ENCODE measurements around the gene ERAS.

ERAS gene

GRCh38 chrX:48789366-48790220 lies 36.7 kb upstream of the ERAS start:
- TF ChIP-seq CTCF (IDR thresholded peaks at IDR 0.05; ENCODE audit: low read depth, low read length): no peak
- DNase-seq (ENCODE audit: low read depth, low spot score): no peak
- in situ Hi-C loops (cut with HindIII; ENCODE audit: low sequenced_read_pairs): no loop called here
- H3K4me3 ChIP-seq (ENCODE audit: low read depth, low read length): no peak overlapping the region

GRCh38 chrX:48790477-48790876 lies 35.8 kb upstream of the ERAS start:
- DNase-seq (ENCODE audit: low read depth, low spot score): no peak
- no peak overlapping the region for H3K4me3 ChIP-seq (ENCODE audit: low read depth, low read length)
- in situ Hi-C loops (cut with HindIII; ENCODE audit: low sequenced_read_pairs): no loop called here
- TF ChIP-seq CTCF (IDR thresholded peaks at IDR 0.05; ENCODE audit: low read depth, low read length): no peak

GRCh38 chrX:48791063-48791820 lies 35.1 kb upstream of the ERAS start:
- no peak for TF ChIP-seq CTCF (IDR thresholded peaks at IDR 0.05; ENCODE audit: low read depth, low read length)
- no peak overlapping the region for H3K4me3 ChIP-seq (ENCODE audit: low read depth, low read length)
- in situ Hi-C loops (cut with HindIII; ENCODE audit: low sequenced_read_pairs): no loop called here
- no peak for DNase-seq (ENCODE audit: low read depth, low spot score)

- no peak for DNase-seq (ENCODE audit: low read depth, low spot score)
- in situ Hi-C loops (cut with HindIII; ENCODE audit: low sequenced_read_pairs): no loop called here
- H3K4me3 ChIP-seq (ENCODE audit: low read depth, low read length): no peak overlapping the region
- TF ChIP-seq CTCF (IDR thresholded peaks at IDR 0.05; ENCODE audit: low read depth, low read length): no peak
These were observed 34.1 kb upstream of the ERAS start for GRCh38 chrX:48792219-48792618.

GRCh38 chrX:48793935-48794334 lies 32.4 kb upstream of the ERAS start:
- TF ChIP-seq CTCF (IDR thresholded peaks at IDR 0.05; ENCODE audit: low read depth, low read length): no peak
- DNase-seq (ENCODE audit: low read depth, low spot score): no peak
- in situ Hi-C loops (cut with HindIII; ENCODE audit: low sequenced_read_pairs): no loop called here
- no peak overlapping the region for H3K4me3 ChIP-seq (ENCODE audit: low read depth, low read length)

- DNase-seq (ENCODE audit: low read depth, low spot score): no peak
- in situ Hi-C loops (cut with HindIII; ENCODE audit: low sequenced_read_pairs): no loop called here
- no peak for TF ChIP-seq CTCF (IDR thresholded peaks at IDR 0.05; ENCODE audit: low read depth, low read length)
- no peak overlapping the region for H3K4me3 ChIP-seq (ENCODE audit: low read depth, low read length)
These were observed 31.9 kb upstream of the ERAS start for GRCh38 chrX:48794340-48794910.

All from astrocyte of the spinal cord (primary cell).